K562 (cell line): ENCODE results near the gene PLA2G3. TPM values are rescaled to one million over a fixed set of nuclear protein-coding genes. Genes with fewer than 3 reads are reported as not detected.

Experiments
- BHLHE40 ChIP-seq: IDR thresholded peaks from 2 replicates; pipeline ENCODE4 v1.6.1; 2011; ENCODE audit warnings: low read length, improper control_type of control experiment
- BRCA1 ChIP-seq, 2 experiments: fragments of 450-650 bp in 1 of 2; sonication (generic) in 1 of 2; formaldehyde crosslinking in 1 of 2; IDR thresholded peaks; 2 replicates each; pipeline versions ENCODE4 v1.5.0 to v1.6.1; 2017 to 2020; ENCODE audit warnings: mild to moderate bottlenecking in 1 of 2, missing genetic modification reagents in 1 of 2
- HDAC3 ChIP-seq: fragments of 450-650 bp; IDR thresholded peaks from 2 replicates; pipeline ENCODE4 v1.6.1; 2018; ENCODE audit warnings: borderline replicate concordance, mild to moderate bottlenecking, moderate library complexity; ENCODE audit not compliant: partially characterized antibody
- HMGN3 ChIP-seq: IDR thresholded peaks from 2 replicates; pipeline ENCODE4 v1.6.1; 2011; ENCODE audit warnings: borderline replicate concordance, low read depth, mild to moderate bottlenecking, mixed read lengths, low read length; ENCODE audit not compliant: insufficient read length; ENCODE audit errors: extremely low read depth
- JUND ChIP-seq, 2 experiments: IDR thresholded peaks; 2 replicates in 1 of 2; 3 replicates in 1 of 2; pipeline ENCODE4 v1.6.1; 2011; ENCODE audit warnings: borderline replicate concordance in 2 of 2, low read depth in 2 of 2, low read length in 2 of 2, improper control_type of control experiment in 1 of 2, missing biosample characterization in 1 of 2, missing genetic modification characterization in 1 of 2, missing genetic modification reagents in 1 of 2
- KDM2B ChIP-seq: fragments of 250-450 bp; sonication (Bioruptor Pico); IDR thresholded peaks from 2 replicates; pipeline ENCODE4 v1.8.0; 2021; ENCODE audit warnings: mild to moderate bottlenecking, moderate library complexity
- MBD2 ChIP-seq: sonication (generic); IDR thresholded peaks from 2 replicates; pipeline ENCODE4 v1.6.1; 2016; ENCODE audit warnings: low read depth, borderline replicate concordance
- MYC ChIP-seq, 2 experiments: fragments of 250-450 bp in 1 of 2; sonication (Bioruptor Pico) in 1 of 2; IDR thresholded peaks; 2 replicates each; pipeline versions ENCODE4 v1.5.1 to v1.6.1; 2012 to 2021; ENCODE audit warnings: low read depth in 2 of 2, borderline replicate concordance in 1 of 2, improper control_type of control experiment in 1 of 2, low read length in 1 of 2, mild to moderate bottlenecking in 1 of 2, moderate library complexity in 1 of 2
- NR3C1 ChIP-seq: sonication (generic); formaldehyde crosslinking; IDR thresholded peaks from 2 replicates; pipeline ENCODE4 v1.8.1; 2022; ENCODE audit warnings: missing genetic modification reagents
- POLR2AphosphoS5 ChIP-seq: IDR thresholded peaks from 2 replicates; pipeline ENCODE4 v1.6.1; 2011; ENCODE audit warnings: mild to moderate bottlenecking, low read depth, low read length, moderate library complexity; ENCODE audit not compliant: control insufficient read depth, insufficient read depth
- POLR2G ChIP-seq: fragments of 200-400 bp; formaldehyde crosslinking; IDR thresholded peaks from 2 replicates; pipeline ENCODE4 v1.6.1; 2017; ENCODE audit warnings: low read depth, mild to moderate bottlenecking, antibody characterized with exemption, low read length, moderate library complexity
- RBM25 ChIP-seq: fragments of 200-400 bp; formaldehyde crosslinking; IDR thresholded peaks from 2 replicates; pipeline ENCODE4 v1.6.1; 2018; ENCODE audit warnings: low read length, low read depth, moderate library complexity; ENCODE audit not compliant: severe bottlenecking
- SIX5 ChIP-seq, 2 experiments: IDR thresholded peaks; 2 replicates each; pipeline ENCODE4 v1.6.1; 2011; ENCODE audit warnings: low read length in 2 of 2, borderline replicate concordance in 1 of 2, low read depth in 1 of 2, mild to moderate bottlenecking in 1 of 2, moderate library complexity in 1 of 2; ENCODE audit not compliant: insufficient read depth in 1 of 2
- SOX6 ChIP-seq: fragments of 450-650 bp; IDR thresholded peaks from 2 replicates; pipeline ENCODE4 v1.6.1; 2014; ENCODE audit warnings: mild to moderate bottlenecking
- SRSF3 ChIP-seq: fragments of 200-400 bp; formaldehyde crosslinking; IDR thresholded peaks from 2 replicates; pipeline ENCODE4 v1.6.1; 2016; ENCODE audit warnings: mild to moderate bottlenecking, low read length, moderate library complexity; ENCODE audit not compliant: insufficient read depth
- TARDBP ChIP-seq: fragments of 450-650 bp; IDR thresholded peaks from 2 replicates; pipeline ENCODE4 v1.6.1; 2016
- YBX1 ChIP-seq: fragments of 450-650 bp; IDR thresholded peaks from 2 replicates; pipeline ENCODE4 v1.7.1; 2016; ENCODE audit warnings: mild to moderate bottlenecking
- ZFP30 ChIP-seq: fragments of 250-450 bp; sonication (Bioruptor Pico); IDR thresholded peaks from 2 replicates; pipeline ENCODE4 v1.8.0; 2022; ENCODE audit warnings: moderate library complexity, mild to moderate bottlenecking, inconsistent platforms, borderline replicate concordance
- ZNF253 ChIP-seq: fragments of 250-450 bp; sonication (Bioruptor Pico); conservative IDR thresholded peaks from 2 replicates; pipeline ENCODE4 v1.6.1; 2021; ENCODE audit warnings: mild to moderate bottlenecking
- ZNF445 ChIP-seq: fragments of 250-450 bp; sonication (Bioruptor Pico); IDR thresholded peaks from 2 replicates; pipeline ENCODE4 v1.4.0; 2020; ENCODE audit warnings: low read depth, mild to moderate bottlenecking, moderate library complexity
- ZZZ3 ChIP-seq: fragments of 450-650 bp; IDR thresholded peaks from 2 replicates; pipeline ENCODE4 v1.6.1; 2016; ENCODE audit warnings: antibody characterized with exemption, mild to moderate bottlenecking, moderate library complexity
- polyA plus RNA-seq, 8 experiments: library from polyadenylated mRNA; depleted of rRNA in 4 of 8; stranded (reverse) in 5 of 8; unstranded in 3 of 8; fragments of >200 nt; fragmentation: Nextera tagmentation in 2 of 8; fragmentation: Illumina TruSeq in 1 of 8; extraction: Ambion mirVana in 2 of 8; extraction: Trizol in 1 of 8; gene quantifications; 2 replicates each; pipeline versions ENCODE4 v1.2.1 to v1.2.3, GENCODE V29; 2011 to 2014; ENCODE audit warnings: inconsistent platforms in 1 of 8, missing spikeins in 1 of 8
- total RNA-seq, 7 experiments: library from RNA; depleted of rRNA in 6 of 7; stranded (reverse); fragments of >200 nt in 6 of 7; fragmentation: Illumina TruSeq in 2 of 7; extraction: Trizol in 2 of 7; gene quantifications; 2 replicates each; pipeline versions ENCODE4 v1.2.1 to v1.2.3, GENCODE V29; 2011 to 2021; ENCODE audit warnings: low replicate concordance in 1 of 7
- TF ChIP-seq, protein P1 (sequence below), 2 experiments: fragments of 450-650 bp in 1 of 2; sonication (generic) in 1 of 2; formaldehyde crosslinking; conservative IDR thresholded peaks; 2 replicates each; pipeline versions ENCODE4 v1.4.0 to v1.8.1; 2020 to 2022; ENCODE audit warnings: mild to moderate bottlenecking in 1 of 2, missing genetic modification reagents in 1 of 2
- TF ChIP-seq, protein P2 (sequence below): fragments of 450-650 bp; formaldehyde crosslinking; IDR thresholded peaks from 2 replicates; pipeline ENCODE4 v1.4.0; 2020; ENCODE audit warnings: mild to moderate bottlenecking, moderate library complexity
- TF ChIP-seq, protein P3 (sequence below): fragments of 450-650 bp; IDR thresholded peaks from 2 replicates; pipeline ENCODE4 v1.6.1; 2014; ENCODE audit warnings: low read depth, mild to moderate bottlenecking, moderate library complexity, borderline replicate concordance

The PLA2G3 gene
- total and polyA plus RNA-seq, 9 of the 15 experiments (the other 6 are each of a cell fraction or from before 2014, with no cell fraction given), result 0.18 to 1.4 (median 0.64) TPM

DNA sequence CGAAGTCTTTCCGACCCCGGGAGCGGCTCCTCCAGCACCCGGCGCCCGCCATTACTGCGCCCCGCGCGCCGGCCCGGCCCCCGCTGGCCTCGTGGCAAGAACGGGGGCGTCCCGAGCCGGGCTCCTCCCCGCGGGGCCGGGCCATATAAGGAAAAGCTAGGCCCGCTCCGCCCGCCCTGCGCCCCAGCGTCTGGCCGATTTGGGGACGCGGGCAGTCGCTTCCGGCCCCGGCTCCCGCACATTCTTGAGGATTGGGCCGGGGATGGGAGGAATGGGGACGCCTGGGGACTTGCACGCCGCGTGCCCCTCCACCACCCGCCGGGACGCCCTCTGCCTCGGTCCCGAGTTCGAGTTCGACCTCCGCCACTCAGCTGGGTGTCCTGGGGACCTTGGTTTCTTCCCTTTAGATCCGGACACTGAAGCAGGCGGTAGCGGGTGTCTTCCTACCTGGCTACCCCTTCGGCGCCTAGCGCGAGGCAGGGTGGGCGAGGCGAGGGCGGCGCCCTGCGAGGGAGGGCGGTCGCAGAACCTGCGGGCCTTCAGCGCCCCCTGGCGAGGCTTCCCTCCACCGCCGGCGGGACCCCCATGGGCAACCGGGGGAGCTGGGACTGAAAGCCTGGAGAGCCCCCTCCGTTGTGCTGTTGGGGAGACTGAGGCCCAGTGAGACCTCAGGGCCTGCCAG, 55.4 kb downstream of the PLA2G3 start (continued):
- no peak for TF ChIP-seq BRCA1 (IDR thresholded peaks at IDR 0.05)
- no peak for TF ChIP-seq BRCA1 (CRISPR knock-in tag; IDR thresholded peaks at IDR 0.05)
- TF ChIP-seq, protein P1, sequence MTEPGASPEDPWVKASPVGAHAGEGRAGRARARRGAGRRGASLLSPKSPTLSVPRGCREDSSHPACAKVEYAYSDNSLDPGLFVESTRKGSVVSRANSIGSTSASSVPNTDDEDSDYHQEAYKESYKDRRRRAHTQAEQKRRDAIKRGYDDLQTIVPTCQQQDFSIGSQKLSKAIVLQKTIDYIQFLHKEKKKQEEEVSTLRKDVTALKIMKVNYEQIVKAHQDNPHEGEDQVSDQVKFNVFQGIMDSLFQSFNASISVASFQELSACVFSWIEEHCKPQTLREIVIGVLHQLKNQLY (CRISPR knock-in tag; conservative IDR thresholded peaks at IDR 0.05), result no peak
- TF ChIP-seq, protein P2, sequence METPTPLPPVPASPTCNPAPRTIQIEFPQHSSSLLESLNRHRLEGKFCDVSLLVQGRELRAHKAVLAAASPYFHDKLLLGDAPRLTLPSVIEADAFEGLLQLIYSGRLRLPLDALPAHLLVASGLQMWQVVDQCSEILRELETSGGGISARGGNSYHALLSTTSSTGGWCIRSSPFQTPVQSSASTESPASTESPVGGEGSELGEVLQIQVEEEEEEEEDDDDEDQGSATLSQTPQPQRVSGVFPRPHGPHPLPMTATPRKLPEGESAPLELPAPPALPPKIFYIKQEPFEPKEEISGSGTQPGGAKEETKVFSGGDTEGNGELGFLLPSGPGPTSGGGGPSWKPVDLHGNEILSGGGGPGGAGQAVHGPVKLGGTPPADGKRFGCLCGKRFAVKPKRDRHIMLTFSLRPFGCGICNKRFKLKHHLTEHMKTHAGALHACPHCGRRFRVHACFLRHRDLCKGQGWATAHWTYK (CRISPR knock-in tag), result 0 out of 2 replicates have a peak, but pooled peaks have one; percentile 54
- no peak for TF ChIP-seq NR3C1
- no peak for TF ChIP-seq ZZZ3
- no peak for TF ChIP-seq SIX5 (IDR thresholded peaks at IDR 0.05; ENCODE audit: borderline replicate concordance in 1 of 2, insufficient read depth in 1 of 2, low read depth in 1 of 2, low read length in 2 of 2)
- TF ChIP-seq BHLHE40, result no peak
- TF ChIP-seq RBM25, result no peak
- no peak for TF ChIP-seq JUND (IDR thresholded peaks at IDR 0.05; ENCODE audit: borderline replicate concordance, low read depth, low read length)
- no peak for TF ChIP-seq JUND (tag; IDR thresholded peaks at IDR 0.05; ENCODE audit: borderline replicate concordance, low read depth, low read length)
- no peak for TF ChIP-seq ZNF253 (CRISPR knock-in tag)
- TF ChIP-seq HDAC3, result no peak
- no peak for TF ChIP-seq ZNF445 (CRISPR knock-in tag)
- TF ChIP-seq ZFP30 (CRISPR knock-in tag), result no peak
- TF ChIP-seq SRSF3, result no peak
- TF ChIP-seq POLR2G, result peak; percentile 97
- TF ChIP-seq KDM2B (CRISPR knock-in tag), result no peak; the same call in 1 of the 2 replicates
- TF ChIP-seq, protein P3, sequence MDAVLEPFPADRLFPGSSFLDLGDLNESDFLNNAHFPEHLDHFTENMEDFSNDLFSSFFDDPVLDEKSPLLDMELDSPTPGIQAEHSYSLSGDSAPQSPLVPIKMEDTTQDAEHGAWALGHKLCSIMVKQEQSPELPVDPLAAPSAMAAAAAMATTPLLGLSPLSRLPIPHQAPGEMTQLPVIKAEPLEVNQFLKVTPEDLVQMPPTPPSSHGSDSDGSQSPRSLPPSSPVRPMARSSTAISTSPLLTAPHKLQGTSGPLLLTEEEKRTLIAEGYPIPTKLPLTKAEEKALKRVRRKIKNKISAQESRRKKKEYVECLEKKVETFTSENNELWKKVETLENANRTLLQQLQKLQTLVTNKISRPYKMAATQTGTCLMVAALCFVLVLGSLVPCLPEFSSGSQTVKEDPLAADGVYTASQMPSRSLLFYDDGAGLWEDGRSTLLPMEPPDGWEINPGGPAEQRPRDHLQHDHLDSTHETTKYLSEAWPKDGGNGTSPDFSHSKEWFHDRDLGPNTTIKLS, result peak; percentile 88
- TF ChIP-seq POLR2AphosphoS5, result peak; percentile 57; the same call in 1 of the 2 replicates
- TF ChIP-seq HMGN3, result no peak
- no peak for TF ChIP-seq MBD2
- no peak for TF ChIP-seq YBX1
- TF ChIP-seq MYC (IDR thresholded peaks at IDR 0.05; ENCODE audit: low read depth, low read length), result peak; percentile 92
- TF ChIP-seq MYC (CRISPR knock-in tag; IDR thresholded peaks at IDR 0.05; ENCODE audit: borderline replicate concordance, low read depth), result no peak
- no peak for TF ChIP-seq TARDBP
- no peak for TF ChIP-seq SOX6
